Stimulated activated CD8-positive, alpha-beta memory T cell treated with anti-CD3 and anti-CD28 coated beads, Interleukin-12 subunit alpha, Interleukin-12 subunit beta, amount 100 ng/mL, for 24 hours (primary cell): Measurements from ENCODE around the gene NEO1.
"Not testable (repeated sequence)": the region's sequence is repeated elsewhere in the genome, so short reads cannot be mapped to it uniquely, and the experiment has no call there.

ENCODE experiments used
- DNase-seq: peaks from one replicate; pipeline ENCODE4 v3.0.0-alpha.2; 2020; ENCODE audit errors: extremely low read depth

NEO1 gene

DNA sequence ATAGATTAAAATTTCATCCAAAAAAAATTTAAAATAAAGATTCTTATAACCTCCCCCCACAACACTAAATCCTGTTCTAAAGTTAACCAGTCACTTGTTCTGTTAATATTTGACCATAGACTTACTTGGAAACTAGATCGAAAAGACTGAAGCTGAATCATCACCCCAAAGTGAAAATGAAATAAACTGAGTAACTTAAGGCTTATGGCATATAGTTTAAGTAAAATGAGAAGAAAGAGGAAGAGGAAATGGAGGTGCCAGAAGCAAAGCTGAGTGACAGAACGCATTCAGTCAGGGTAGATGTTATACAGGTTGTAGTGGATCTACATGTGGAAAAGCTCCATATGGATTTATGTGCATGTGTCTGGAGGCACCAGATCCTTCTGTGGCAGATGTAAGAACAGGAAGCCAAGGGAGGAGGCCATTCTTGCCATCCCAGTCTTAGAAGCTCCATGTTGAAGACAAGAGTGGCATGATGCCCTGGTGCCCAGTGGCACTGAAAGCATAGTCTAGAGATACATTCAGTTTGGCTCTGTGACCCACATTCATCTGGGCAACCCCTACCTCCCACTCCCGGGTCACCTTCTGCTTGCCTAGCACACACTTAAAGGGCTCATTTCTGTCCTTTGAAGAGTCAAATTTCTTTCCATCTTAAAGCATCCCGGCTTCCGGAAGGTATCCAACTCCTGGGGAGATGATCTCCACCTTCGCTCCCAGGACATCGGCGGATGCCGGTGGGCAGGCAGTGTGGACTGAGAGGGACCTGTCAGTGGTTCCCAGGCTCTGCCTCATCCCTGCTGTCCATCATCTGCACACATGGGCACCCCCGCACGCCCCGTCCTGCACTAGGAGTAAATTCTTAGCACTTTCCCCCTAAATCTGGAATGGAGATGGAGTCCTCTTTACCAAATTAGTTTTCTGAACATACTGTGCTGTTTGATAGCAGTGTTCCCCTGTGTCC is 90.8 kb downstream of the NEO1 start:
- DNase-seq: no peak

DNA sequence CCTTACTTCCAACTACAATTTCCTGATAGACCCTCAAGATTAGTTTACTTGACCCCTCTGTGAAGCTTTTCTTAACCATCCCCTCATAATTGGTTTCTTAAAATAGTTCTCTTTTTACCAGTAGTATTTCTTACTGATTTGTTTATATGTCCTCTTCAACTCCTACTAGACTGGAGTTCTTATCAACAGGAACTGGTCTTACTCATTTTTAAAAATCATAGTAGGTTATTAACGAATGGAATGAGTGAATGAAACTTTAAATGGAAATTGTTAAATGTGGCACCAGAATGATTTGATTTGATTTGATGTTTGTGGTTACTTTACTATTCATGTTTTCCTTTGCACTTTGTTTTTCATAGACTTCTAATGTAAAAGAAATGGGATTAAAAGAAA is 91.5 kb downstream of the NEO1 start:
- DNase-seq: no peak

DNA sequence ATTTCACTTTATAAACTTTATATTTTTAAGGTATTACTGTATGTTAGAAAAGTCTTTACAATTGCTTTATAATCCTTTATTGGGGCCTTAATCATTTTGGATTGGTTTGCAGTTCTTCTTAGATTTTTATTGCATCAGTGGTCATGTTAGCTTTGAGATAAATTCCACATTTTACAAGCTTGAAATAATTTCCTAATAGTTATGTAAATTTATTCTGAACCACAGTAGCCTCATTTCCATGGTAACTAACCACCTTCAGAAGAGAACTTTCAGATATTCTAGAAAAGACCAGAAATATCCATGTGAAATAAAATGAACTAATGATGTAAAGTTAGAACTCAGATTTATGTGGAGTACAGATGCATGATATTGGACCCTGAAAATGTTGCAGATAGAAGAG is 94.2 kb downstream of the NEO1 start:
- no peak for DNase-seq

DNA sequence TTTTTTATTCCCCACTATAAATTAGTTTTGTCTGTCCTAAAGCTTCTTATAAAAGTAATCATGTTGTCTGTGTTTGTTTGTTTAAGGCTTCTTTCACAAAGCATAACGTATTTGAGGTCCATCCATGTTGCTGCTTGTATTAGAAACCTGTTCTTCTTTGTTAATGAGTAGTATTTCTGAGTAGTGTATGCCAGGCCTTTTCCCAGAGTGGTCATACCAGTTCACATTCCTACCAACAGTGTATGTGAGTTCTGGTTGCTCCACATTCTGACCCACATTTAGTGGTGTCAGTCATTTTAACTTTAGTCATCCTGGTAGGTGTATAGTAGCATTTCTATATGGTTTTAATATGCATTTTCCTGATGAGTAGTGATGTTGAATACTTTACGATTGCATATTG is 98.6 kb downstream of the NEO1 start:
- DNase-seq: no peak

DNA sequence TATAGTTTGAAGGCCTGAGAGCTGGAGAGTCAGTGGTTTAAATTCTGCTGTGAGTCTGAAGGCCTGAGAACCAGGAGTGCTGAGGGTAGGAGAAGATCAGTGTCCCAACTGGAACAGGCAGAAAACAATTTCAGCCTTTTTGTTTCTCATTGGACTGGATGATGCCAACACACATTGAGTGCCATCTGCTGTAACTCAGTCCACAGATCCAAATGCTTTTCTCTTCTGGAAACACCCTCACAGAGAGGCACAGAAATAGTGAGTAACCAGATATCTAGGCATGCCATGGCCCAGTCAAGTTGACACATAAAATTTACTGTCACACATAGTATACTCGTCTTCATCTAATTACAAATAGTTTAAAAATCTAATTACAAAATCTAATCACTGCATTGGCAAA is 100.8 kb downstream of the NEO1 start:
- no peak for DNase-seq

DNA sequence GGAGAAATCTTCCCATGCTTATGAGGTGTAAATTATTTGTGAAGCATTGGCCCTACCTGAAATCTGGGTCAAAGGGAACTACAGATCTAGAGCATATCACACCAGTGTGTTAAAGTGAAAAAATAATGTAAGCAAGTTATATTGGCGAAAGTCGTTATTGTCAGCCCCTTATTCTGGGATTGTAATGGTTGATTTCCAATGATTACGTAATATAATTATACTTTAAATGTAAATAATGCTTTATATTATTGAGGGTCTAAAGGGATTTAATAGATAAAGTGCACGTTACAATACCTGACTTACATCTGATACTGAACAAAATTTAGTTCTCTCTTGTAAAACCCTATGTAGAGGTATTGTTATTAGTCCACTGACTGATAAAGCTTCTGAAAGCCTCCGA is 101.2 kb downstream of the NEO1 start:
- DNase-seq: no peak

DNA sequence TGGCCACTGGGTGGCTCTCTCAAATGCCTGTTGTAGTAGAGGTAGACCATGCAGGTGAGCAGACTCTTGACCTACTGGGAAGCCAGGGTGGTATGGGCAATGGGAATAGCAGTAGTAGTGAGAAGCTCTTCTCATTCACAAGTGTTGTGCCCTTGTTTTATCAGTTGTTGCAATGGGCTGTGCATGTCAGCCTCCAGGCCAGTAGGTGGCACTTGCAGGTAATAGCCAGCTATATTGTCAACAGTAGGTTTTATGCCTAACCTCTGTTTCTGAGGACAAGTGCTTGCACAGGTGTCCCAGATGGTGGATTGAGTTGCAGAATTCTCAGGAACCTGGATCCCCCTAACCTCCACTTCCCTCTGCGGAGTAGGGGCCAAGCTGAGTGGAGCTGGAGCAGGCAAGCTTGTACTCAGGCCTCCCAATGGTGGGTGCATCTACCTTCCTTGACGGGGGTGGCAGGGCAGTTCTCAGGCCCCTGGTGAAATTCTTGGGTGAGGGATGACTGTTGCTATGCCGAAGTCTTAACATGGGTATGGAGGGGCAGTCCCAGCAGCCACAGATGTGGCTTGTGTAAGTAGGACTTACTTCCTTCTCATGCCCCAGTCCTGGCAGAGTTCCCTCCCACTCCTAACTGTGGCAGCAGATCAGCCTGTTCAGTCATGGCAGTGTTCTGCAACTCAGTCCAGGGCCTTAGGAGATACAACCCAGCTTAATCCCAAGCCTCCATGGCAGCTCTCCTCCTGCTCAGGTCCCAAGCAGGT is 104.3 kb downstream of the NEO1 start:
- DNase-seq: no peak

DNA sequence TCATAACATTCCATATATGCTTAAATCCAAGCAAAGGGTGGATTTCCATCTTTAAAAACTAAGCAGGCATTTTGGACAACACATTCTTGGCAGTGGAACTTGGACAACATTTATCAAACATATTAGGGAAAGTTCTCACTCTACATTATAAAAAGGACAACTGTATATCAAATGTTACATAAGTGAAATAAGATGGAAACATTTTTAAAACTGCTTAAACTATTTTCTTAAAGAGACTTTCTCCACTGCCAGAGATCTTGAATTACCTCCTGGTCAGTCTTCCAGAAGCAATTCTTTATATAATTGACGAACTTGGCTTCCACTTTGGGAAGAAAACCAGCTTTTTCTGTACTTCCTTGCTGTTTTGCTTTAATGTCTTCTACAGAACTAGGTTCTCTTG is 109.3 kb downstream of the NEO1 start:
- DNase-seq: no peak

DNA sequence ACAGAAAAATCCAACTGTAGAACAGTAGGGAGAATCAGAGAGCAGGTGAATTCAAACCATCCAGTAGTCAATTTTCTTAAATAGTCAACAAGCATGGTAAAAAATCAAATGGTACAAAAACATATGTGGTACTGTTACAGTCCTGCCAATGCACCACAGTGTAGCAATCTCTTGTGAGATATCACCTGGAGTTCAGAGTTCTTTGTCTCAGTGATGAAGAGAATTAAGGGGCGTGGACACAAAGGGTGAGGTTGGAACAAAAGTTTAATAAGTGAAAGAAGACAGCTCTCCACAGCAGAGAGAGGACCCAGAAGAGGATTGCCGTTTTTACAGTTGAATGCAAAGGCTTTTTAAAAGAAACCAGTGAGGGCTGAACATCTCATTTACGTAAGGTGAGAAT is 113.2 kb downstream of the NEO1 start:
- no peak for DNase-seq

DNA sequence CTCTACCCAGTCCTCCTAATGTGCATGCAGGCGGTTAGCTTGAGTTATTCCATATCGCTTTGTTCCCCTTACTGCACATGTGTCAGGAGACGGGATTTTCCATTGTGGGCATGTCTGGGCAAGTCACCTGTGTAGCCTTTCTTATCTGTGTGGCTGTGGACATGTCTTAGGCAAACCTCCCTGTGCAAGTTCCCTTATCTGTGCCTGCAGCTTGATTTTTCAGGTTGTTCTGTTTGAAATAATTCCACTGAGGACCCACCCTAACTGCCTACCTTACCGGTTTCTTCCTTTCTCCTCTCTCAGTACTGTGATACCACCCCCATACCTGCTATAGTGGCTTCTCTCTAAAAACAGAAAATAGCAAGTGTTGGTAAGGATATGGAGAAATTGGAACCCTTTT is 113.6 kb downstream of the NEO1 start:
- DNase-seq: no peak

DNA sequence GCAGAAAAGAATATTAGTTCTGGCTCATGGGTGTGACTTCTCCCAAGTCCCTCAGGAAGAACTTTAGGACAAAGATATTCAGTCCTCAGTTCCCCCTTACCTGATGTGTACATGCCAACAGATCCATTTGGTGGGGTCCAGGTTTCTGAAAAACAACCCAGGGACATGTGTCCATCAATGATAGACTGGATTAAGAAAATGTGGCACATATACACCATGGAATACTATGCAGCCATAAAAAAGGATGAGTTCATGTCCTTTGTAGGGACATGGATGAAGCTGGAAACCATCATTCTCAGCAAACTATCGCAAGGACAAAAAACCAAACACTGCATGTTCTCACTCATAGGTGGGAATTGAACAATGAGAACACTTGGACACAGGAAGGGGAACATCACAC is 114.4 kb downstream of the NEO1 start:
- not testable (repeated sequence) for DNase-seq

DNA sequence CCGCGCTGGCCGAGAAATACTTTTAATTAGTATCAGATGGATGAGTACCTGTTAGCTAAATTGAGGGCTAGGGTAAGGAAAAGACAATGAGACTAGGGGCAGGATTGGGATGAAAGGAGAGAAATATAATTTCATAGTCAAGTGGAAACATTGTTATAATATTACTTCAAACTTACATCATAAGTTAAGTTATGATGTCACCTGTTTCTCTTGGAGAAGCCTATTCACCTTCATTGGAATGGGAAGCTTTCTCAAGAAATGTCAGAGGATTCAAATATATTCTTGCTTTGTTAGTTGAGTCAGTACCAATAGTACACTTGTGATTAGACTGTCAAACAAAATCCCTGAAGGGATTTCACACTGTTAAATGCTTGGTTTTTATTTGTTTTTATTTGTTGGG is 116.2 kb downstream of the NEO1 start:
- no peak for DNase-seq

DNA sequence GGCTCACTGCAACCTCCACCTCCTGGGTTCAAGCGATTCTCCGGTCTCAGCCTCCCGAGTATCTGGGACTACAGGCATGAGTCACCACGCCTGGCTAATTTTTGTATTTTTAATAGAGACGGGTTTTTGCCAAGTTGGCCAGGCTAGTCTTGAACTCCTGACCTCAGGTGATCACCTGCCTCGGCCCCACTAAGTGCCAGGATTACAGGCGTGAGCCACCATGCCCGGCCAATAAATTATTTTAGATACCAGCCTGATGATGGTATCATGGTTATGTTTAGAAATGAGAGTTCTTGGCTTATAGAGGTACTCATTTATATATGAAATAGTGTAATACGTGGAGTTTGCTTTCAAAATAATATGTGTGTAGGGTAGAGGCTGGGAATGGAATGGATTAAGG is 119.4 kb downstream of the NEO1 start:
- DNase-seq: no peak

DNA sequence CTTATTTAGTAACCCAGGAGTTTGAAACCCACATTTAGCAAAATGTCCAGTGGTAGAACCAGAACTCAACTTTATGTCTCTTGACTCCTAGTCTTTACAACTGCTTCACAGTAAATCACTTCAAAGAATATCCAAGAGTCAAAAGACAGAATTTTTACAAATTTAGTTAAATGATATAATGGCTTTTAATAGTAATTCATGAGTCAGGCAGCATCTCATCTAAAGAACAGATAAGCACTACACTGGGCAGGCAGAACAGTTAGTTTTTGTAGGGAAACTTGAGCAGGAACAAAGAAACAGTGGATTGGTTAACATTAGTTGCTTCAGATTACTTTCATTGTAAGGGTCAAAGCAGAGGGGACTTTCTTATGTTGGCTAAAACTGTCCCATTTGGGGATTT is 120.2 kb downstream of the NEO1 start:
- DNase-seq: no peak

DNA sequence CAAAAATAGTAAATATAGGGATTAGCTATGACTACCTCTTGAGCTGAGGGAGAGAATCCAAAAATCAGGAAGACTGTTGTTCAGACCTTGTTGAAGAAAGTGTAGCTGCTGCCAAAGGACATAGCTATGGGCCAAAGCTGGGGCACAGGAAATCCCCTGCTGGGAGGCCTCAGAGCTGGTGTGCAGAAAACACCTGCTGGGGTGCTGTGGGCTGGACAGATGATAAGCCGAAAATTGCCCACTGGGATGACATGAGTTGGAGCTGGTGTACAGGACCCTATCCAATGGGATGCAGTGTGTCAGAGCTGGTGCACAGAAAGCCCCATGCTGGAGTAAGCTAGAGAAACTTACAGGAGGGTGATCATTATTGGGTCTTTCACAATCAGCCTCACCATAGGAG is 121.9 kb downstream of the NEO1 start:
- DNase-seq: no peak

DNA sequence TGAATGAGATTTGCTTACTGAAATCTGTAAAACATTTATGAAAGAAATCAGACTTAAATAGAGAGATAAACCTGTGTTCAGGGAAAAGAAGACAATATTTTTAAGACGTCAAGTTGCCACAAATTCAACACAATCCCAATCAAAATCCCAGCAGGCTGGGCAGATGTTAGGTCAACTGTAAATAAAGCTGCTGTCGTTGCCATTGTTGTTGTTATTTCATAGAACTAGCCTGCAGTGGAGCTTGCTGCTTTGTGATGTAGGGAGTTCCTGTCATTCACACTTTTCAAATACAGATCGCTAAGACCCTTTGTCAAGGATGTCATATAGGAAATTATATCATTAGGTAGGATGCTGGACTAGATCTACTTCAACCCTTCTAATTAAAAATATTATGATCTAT is 123.1 kb downstream of the NEO1 start:
- DNase-seq: no peak

DNA sequence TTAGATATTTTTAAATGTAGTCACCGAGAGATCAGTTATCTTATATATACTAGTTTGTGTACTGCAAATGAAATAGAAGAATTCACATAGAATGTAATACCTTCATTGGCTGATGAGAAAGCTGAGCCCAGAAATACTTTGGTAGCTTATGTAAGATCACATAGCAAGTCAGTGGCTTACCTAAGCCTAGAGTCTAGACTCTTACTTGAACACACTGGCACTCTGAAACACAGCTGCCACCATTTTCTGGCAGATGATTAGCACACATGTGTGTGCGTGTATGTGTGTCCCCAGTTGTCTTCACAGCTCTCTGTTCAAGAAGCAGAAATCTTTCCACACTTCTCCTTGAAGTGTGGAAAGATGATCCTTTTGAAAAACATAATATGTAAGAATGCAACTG is 124.3 kb downstream of the NEO1 start:
- DNase-seq: no peak

DNA sequence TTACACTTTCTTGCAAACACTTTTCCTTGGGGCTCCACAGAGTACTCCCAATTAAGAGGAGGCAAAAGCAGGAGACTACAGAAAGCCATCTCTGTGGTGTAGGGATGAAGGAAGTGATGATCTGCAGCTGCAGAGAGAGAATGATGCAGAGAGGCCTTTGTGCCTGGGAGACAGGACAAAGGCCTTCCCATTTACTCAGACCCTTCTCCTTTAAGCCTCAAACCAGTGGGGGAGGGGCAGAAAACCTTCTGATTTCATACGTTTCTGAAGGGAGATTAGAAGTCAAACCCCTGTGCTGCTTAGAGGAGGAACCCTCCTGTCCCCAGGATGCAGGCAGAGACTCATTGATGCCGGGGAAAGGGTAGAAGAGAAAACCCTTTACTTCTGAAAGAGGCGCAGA is 130.8 kb downstream of the NEO1 start:
- DNase-seq: no peak

DNA sequence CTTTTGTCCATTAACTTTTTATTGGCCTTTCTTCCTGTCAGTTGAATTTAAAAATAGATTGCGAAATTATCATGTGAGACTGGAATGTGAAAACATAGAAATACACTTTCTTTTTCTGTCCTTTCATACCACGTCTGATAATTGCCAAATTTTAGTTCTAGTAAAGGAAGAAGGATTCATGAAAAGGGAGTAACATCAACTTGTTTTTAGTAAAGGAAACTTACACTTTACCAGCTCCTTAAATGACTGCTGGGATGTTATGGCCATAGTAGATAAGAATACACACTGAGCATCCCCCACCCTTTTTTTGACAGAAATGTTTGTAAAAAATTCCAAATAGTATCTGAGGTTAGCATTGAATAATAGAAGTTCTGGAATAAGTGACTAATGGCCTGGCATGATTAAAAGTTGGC is 137.9 kb downstream of the NEO1 start:
- no peak for DNase-seq

DNA sequence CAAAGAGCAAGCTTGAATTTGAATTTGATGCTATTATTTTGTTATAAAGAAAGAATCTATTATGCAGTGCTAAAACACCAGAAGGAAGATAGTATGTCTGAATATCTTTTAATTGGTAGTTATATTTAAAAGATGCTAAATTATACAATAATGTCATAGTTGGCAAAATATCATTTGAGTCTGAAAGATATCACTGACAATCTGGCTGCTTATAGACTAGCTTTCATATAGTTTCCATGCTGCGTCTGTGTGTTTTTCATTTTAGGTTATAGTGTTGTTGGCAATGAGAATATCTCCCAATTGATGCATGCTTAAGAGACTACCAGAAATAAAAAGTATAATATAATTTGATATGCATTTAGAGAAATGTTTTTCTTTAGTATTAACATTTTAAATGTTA is 142.9 kb downstream of the NEO1 start:
- DNase-seq: no peak

DNA sequence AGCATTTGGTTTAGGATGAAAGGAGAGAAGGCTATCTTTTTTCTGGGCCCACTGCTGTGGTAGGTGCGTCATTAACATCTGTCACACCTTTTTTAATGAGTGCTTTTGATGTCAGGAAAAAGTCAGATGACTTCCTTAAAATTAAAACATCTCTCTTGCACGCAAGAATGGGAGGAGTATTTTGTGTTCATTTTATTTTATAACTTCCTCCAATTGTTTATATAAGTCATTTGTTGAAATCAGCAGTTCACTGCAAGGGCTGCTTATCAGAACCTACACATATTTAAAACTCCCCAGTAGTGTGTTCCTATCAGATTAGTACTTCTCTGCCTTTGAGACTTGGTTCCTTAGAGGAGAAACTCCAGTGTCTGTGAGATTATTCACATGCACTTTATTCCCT is 143.8 kb downstream of the NEO1 start:
- no peak for DNase-seq

DNA sequence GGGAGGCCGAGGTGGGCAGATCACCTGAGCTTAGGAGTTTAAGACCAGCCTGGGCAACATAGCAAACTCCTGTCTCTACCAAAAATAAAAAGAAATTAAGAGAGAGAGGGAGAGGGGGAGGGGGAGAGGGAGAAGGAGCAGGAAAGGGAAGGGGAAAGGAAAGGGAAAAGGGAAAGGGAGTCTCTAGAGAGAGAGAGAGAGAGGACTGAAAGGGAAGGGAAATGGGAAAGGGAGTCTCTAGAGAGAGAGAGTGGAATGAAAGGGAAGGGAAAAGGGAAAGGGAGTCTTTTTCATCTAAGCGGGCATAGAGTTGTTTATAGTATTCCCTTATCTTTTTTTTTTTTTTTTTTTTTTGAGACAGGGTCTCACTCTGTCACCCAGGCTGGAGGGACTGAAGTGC is 148.1 kb downstream of the NEO1 start:
- no peak for DNase-seq

DNA sequence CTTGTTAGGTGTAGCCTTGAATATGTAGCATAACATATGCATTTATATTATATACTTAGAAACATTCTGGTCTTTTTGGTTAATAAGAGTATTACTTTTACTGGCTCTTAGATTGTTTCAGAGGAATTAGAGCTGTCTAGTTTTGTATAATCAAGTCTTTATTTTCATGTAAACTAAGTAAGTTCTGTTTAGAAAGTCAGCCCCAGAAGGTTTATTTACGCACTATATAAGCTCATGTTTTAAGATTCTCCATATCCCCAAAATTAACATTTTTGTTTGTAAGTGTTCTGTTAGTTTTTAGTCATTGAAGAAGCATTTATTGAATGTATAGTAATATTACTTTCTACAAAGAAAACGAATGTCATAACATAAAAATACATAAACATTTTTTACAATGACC is 158.4 kb downstream of the NEO1 start:
- no peak for DNase-seq
